Liver (tissue), 3 donors: ENCODE data around the gene ALX3.
"Not testable (repeated sequence)": the region's sequence is repeated elsewhere in the genome, so short reads cannot be mapped to it uniquely, and the experiment has no call there.

ENCODE experiments used
- GABPA ChIP-seq, 2 donors: IDR thresholded peaks in 1 of 2; conservative IDR thresholded peaks in 1 of 2; 2 replicates each; pipeline ENCODE4 v1.6.1; 2016; ENCODE audit warnings: antibody characterized with exemption in 2 of 2, mild to moderate bottlenecking in 1 of 2, moderate library complexity in 1 of 2
- JUND ChIP-seq, 2 donors: IDR thresholded peaks; 2 replicates each; pipeline ENCODE4 v1.6.1; 2016; ENCODE audit warnings: antibody characterized with exemption in 2 of 2
- RAD21 ChIP-seq, 2 donors: IDR thresholded peaks; 2 replicates each; pipeline ENCODE4 v1.6.1; 2016; ENCODE audit warnings: antibody characterized with exemption in 2 of 2, mild to moderate bottlenecking in 2 of 2
- TAF1 ChIP-seq: conservative IDR thresholded peaks from 2 replicates; pipeline ENCODE4 v1.6.1; 2016; ENCODE audit warnings: antibody characterized with exemption, mild to moderate bottlenecking
- TF ChIP-seq, protein P1 (sequence below): fragments of 150-350 bp; IDR thresholded peaks from 2 replicates; pipeline ENCODE4 v1.5.1; 2017; ENCODE audit warnings: improper control_type of control experiment, low read depth, low read length; ENCODE audit not compliant: missing input control
- TF ChIP-seq, protein P2 (sequence below): IDR thresholded peaks from 2 replicates; pipeline ENCODE4 v1.6.1; 2016; ENCODE audit warnings: antibody characterized with exemption
- TF ChIP-seq, protein P3 (sequence below): IDR thresholded peaks from 2 replicates; pipeline ENCODE4 v1.6.1; 2016; ENCODE audit warnings: antibody characterized with exemption, mild to moderate bottlenecking
- donor health status: healthy.
- donor health status: healthy.

DNA sequence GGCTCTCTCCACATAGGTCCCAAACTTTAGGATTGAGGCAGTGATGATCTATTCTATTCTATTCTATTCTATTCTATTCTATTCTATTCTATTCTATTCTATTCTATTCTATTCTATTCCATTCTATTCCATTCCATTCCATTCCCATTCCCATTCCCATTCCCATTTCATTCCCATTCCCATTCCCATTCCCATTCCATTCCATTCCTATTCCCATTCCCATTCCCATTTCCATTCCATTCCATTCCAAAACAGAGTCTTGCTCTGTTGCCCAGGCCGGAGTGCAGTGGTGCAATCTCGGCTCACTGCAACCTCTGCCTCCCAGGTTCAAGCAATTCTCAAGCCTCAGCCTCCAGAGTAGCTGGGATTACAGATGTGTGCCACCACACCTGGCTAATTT, 9.5 kb upstream of the ALX3 start:
- TF ChIP-seq, protein P1, sequence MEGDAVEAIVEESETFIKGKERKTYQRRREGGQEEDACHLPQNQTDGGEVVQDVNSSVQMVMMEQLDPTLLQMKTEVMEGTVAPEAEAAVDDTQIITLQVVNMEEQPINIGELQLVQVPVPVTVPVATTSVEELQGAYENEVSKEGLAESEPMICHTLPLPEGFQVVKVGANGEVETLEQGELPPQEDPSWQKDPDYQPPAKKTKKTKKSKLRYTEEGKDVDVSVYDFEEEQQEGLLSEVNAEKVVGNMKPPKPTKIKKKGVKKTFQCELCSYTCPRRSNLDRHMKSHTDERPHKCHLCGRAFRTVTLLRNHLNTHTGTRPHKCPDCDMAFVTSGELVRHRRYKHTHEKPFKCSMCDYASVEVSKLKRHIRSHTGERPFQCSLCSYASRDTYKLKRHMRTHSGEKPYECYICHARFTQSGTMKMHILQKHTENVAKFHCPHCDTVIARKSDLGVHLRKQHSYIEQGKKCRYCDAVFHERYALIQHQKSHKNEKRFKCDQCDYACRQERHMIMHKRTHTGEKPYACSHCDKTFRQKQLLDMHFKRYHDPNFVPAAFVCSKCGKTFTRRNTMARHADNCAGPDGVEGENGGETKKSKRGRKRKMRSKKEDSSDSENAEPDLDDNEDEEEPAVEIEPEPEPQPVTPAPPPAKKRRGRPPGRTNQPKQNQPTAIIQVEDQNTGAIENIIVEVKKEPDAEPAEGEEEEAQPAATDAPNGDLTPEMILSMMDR, result not testable (repeated sequence)
- TF ChIP-seq JUND (IDR thresholded peaks at IDR 0.05); GABPA (IDR thresholded peaks at IDR 0.05 in 1 of 2, conservative IDR thresholded peaks at IDR 0.05 in 1 of 2); TAF1; RAD21 (IDR thresholded peaks at IDR 0.05): not testable (repeated sequence)
- TF ChIP-seq, protein P2, sequence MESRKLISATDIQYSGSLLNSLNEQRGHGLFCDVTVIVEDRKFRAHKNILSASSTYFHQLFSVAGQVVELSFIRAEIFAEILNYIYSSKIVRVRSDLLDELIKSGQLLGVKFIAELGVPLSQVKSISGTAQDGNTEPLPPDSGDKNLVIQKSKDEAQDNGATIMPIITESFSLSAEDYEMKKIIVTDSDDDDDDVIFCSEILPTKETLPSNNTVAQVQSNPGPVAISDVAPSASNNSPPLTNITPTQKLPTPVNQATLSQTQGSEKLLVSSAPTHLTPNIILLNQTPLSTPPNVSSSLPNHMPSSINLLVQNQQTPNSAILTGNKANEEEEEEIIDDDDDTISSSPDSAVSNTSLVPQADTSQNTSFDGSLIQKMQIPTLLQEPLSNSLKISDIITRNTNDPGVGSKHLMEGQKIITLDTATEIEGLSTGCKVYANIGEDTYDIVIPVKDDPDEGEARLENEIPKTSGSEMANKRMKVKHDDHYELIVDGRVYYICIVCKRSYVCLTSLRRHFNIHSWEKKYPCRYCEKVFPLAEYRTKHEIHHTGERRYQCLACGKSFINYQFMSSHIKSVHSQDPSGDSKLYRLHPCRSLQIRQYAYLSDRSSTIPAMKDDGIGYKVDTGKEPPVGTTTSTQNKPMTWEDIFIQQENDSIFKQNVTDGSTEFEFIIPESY, result not testable (repeated sequence)
- TF ChIP-seq, protein P3, sequence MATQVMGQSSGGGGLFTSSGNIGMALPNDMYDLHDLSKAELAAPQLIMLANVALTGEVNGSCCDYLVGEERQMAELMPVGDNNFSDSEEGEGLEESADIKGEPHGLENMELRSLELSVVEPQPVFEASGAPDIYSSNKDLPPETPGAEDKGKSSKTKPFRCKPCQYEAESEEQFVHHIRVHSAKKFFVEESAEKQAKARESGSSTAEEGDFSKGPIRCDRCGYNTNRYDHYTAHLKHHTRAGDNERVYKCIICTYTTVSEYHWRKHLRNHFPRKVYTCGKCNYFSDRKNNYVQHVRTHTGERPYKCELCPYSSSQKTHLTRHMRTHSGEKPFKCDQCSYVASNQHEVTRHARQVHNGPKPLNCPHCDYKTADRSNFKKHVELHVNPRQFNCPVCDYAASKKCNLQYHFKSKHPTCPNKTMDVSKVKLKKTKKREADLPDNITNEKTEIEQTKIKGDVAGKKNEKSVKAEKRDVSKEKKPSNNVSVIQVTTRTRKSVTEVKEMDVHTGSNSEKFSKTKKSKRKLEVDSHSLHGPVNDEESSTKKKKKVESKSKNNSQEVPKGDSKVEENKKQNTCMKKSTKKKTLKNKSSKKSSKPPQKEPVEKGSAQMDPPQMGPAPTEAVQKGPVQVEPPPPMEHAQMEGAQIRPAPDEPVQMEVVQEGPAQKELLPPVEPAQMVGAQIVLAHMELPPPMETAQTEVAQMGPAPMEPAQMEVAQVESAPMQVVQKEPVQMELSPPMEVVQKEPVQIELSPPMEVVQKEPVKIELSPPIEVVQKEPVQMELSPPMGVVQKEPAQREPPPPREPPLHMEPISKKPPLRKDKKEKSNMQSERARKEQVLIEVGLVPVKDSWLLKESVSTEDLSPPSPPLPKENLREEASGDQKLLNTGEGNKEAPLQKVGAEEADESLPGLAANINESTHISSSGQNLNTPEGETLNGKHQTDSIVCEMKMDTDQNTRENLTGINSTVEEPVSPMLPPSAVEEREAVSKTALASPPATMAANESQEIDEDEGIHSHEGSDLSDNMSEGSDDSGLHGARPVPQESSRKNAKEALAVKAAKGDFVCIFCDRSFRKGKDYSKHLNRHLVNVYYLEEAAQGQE, result not testable (repeated sequence)
